NB4 (cell line): ENCODE results near the gene KDM4C.
"Not testable (repeated sequence)": the region's sequence is repeated elsewhere in the genome, so short reads cannot be mapped to it uniquely, and the experiment has no call there.

ENCODE experiments used
- MYC ChIP-seq: IDR thresholded peaks from 2 replicates; pipeline ENCODE4 v1.6.1; 2011; ENCODE audit warnings: low read depth, low read length
- POLR2A ChIP-seq: IDR thresholded peaks from 2 replicates; pipeline ENCODE4 v1.6.1; 2011; ENCODE audit warnings: mild to moderate bottlenecking; ENCODE audit not compliant: insufficient read length; ENCODE audit errors: extremely low read depth
- TF ChIP-seq, protein P1 (sequence below): IDR thresholded peaks from one replicate; pipeline ENCODE4 v1.5.1; 2012; ENCODE audit warnings: low read depth, low read length
- TF ChIP-seq, protein P2 (sequence below): IDR thresholded peaks from 2 replicates; pipeline ENCODE4 v1.6.1; 2011; ENCODE audit warnings: low read depth, low read length

DNA sequence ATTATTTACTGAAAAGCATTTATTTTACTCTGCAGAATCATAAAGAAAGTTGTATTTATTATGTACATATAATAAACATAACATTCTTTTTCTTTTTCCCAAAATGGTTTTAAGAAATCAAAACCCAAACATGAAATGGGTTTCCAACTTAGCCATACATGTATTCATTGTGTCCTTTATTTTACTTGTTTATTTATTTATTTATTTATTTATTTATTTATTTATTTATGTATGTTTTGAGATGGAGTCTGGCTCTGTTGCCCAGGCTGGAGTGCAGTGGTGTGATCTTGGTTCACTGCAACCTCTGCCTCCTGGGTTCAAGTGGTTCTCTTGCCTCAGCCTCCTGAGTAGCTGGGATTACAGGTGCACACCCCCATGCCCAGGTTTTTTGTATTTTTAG is 273.2 kb downstream of the KDM4C start:
- TF ChIP-seq, protein P1, sequence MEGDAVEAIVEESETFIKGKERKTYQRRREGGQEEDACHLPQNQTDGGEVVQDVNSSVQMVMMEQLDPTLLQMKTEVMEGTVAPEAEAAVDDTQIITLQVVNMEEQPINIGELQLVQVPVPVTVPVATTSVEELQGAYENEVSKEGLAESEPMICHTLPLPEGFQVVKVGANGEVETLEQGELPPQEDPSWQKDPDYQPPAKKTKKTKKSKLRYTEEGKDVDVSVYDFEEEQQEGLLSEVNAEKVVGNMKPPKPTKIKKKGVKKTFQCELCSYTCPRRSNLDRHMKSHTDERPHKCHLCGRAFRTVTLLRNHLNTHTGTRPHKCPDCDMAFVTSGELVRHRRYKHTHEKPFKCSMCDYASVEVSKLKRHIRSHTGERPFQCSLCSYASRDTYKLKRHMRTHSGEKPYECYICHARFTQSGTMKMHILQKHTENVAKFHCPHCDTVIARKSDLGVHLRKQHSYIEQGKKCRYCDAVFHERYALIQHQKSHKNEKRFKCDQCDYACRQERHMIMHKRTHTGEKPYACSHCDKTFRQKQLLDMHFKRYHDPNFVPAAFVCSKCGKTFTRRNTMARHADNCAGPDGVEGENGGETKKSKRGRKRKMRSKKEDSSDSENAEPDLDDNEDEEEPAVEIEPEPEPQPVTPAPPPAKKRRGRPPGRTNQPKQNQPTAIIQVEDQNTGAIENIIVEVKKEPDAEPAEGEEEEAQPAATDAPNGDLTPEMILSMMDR = not testable (repeated sequence)
- TF ChIP-seq POLR2A, MYC: not testable (repeated sequence)
- TF ChIP-seq, protein P2, sequence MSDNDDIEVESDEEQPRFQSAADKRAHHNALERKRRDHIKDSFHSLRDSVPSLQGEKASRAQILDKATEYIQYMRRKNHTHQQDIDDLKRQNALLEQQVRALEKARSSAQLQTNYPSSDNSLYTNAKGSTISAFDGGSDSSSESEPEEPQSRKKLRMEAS = not testable (repeated sequence)
